RWPE2 (cell line): ENCODE results near the gene BEST1.

Source experiments
- ATAC-seq: fragments of 200-7000 bp; cut with Tn5 transposase; 3 replicates; pipeline ENCODE4 v1.9.1; 2021; ENCODE audit warnings: low read depth
- DNase-seq: peaks from one replicate; pipeline ENCODE4 v3.0.0-alpha.2; 2020; ENCODE audit warnings: low spot score
- H3K27ac ChIP-seq: fragments of 450-650 bp; 2 replicates; pipeline ENCODE4 v1.5.1; 2017; ENCODE audit warnings: mild to moderate bottlenecking; ENCODE audit not compliant: poor library complexity, severe bottlenecking
- H3K27me3 ChIP-seq: fragments of 250-450 bp; sonication (Bioruptor Pico); 2 replicates; pipeline ENCODE4 v1.5.1; 2021; ENCODE audit warnings: mild to moderate bottlenecking, moderate library complexity; ENCODE audit not compliant: insufficient read depth, poor library complexity, severe bottlenecking
- H3K36me3 ChIP-seq: fragments of 250-450 bp; sonication (Bioruptor Pico); 2 replicates; pipeline ENCODE4 v1.5.1; 2020; ENCODE audit warnings: low read depth, mild to moderate bottlenecking, moderate library complexity
- H3K4me1 ChIP-seq: fragments of 250-450 bp; sonication (Bioruptor Pico); 2 replicates; pipeline ENCODE4 v1.5.1; 2021; ENCODE audit warnings: mild to moderate bottlenecking, moderate library complexity; ENCODE audit not compliant: insufficient read depth, poor library complexity, severe bottlenecking
- H3K4me3 ChIP-seq: fragments of 250-450 bp; sonication (Bioruptor Pico); 2 replicates; pipeline ENCODE4 v1.5.1; 2021; ENCODE audit warnings: mild to moderate bottlenecking, moderate library complexity; ENCODE audit not compliant: severe bottlenecking
- H3K9me3 ChIP-seq: fragments of 250-450 bp; sonication (Bioruptor Pico); 2 replicates; pipeline ENCODE4 v1.5.1; 2021; ENCODE audit warnings: mild to moderate bottlenecking, moderate library complexity; ENCODE audit not compliant: severe bottlenecking
- CTCF ChIP-seq: fragments of 450-650 bp; IDR thresholded peaks from one replicate; pipeline ENCODE4 v1.5.1; 2017; ENCODE audit warnings: mild to moderate bottlenecking, moderate library complexity; ENCODE audit not compliant: poor library complexity, severe bottlenecking

The BEST1 gene

GRCh38 chr11:61969391-61969758 is 19.2 kb downstream of the BEST1 start:
- no peak for DNase-seq
- Histone ChIP-seq H3K4me3 (no peak overlapping the region), H3K27ac (peak overlapping the region; percentile 97), H3K9me3 (no peaks in the 10 kb centered on the region), H3K27me3 (no peaks in the 10 kb centered on the region), H3K36me3 (peaks cover 26% of the 10 kb centered on the region), H3K4me1 (peaks cover 62% of the 10 kb centered on the region)
- ATAC-seq: no peak
- TF ChIP-seq CTCF: no peak

DNA sequence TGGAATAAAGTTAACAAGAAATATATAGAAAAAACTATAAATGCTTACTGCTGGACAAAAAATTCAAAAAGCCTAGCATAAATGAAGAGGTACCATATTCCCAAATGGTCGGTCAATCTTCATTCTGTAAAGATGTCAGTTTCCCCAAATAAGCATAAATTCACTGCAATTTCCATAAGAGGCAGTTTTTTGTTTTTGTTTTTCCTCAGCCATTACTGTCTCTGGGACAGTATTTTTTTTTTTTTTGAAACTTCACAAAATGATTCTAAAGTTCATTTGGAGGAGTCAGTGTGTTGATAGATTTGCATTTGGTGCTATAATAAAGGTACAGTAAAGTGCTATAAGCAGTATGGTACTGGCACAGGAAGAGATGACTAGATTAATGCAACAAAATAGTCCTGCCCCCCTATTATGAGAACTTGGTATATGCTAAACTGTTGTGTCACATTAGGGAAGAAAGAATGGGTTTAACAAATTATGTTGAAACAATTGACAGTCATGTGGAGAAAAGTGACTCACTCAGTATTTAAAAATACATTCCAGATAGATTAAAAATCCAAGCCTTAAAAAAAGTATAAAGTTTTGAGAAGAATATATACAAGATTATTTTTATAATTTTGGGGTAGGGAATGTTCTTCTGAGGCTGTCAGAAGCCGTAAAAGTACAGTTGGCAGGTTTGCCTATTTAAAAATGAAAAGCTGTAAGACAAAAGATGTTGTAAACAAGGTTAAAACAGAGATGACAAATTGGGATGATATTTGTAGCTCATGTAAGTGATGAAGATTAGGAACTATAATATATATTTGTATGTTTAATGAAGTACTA is 19.9 kb downstream of the BEST1 start:
- Histone ChIP-seq H3K4me3 (no peak overlapping the region), H3K27ac (peak overlapping the region; percentile 97), H3K36me3 (peaks cover 19% of the 10 kb centered on the region), H3K4me1 (peaks cover 57% of the 10 kb centered on the region), H3K27me3 (no peaks in the 10 kb centered on the region), H3K9me3 (no peaks in the 10 kb centered on the region)
- no peak for TF ChIP-seq CTCF
- DNase-seq: no peak
- ATAC-seq: 0 out of 3 replicates have a peak, but pooled peaks have one; percentile 4

DNA sequence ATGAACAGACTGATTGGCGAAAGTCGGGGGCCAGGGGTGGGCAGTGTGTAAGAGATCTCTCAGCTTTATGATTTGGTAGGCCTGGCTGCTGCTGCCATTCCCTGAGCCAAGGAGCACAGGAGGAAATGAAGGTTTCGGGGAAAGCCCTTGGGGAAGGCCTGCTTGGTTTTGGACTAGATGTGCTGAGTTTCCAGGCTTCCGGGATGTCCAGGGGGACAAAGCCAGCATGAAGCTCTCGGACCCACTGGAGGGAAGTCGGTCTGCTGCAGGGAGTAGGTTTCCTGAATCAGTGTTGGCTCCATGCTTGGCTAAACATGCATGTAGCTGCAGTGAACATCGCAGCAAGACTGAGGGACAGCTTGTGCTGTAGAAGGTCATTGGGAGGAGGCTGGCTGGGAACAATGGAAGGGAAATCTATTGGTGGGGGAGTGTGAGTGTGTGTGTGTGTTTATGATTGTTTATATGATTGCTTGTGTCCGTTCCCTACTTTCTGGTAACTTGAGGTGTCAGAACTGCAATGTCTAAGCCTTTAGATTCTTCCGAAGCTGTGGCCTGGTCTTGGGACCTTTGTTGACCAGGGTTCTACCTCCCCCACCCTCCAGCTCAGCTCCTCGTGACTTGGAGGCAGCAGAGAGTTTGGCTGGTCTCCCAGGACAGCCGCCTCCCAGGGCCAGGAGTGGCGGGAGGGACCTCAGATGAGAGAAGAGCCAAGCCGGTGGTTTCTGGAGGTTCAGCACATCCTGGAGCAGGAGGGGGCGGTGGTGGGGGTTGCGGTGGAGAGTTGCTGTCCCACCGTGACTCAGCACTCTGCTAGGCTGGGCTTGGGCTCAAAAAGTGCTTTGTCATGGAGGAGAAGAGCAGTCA is 21.3 kb downstream of the BEST1 start:
- no peaks in the 10 kb centered on the region for H3K9me3 ChIP-seq
- peak overlapping the region; percentile 97 for H3K27ac ChIP-seq
- no peaks in the 10 kb centered on the region for H3K27me3 ChIP-seq
- peaks cover 57% of the 10 kb centered on the region for H3K4me1 ChIP-seq
- no peak overlapping the region for H3K4me3 ChIP-seq
- no peak for TF ChIP-seq CTCF
- ATAC-seq (peak; percentile 43), DNase-seq (peak; percentile 96)
- H3K36me3 ChIP-seq: peaks cover 5% of the 10 kb centered on the region

- no peak for TF ChIP-seq CTCF
- H3K27me3 ChIP-seq: no peaks in the 10 kb centered on the region
- no peak overlapping the region for H3K4me3 ChIP-seq
- H3K9me3 ChIP-seq: no peaks in the 10 kb centered on the region
- peaks cover 57% of the 10 kb centered on the region for H3K4me1 ChIP-seq
- no peak; the same call in 2 of the 3 replicates for ATAC-seq
- H3K36me3 ChIP-seq: no peaks in the 10 kb centered on the region
- DNase-seq: no peak
- H3K27ac ChIP-seq: peak overlapping the region; percentile 97
These were observed 22.0 kb downstream of the BEST1 start for GRCh38 chr11:61972112-61972671.
